ENCODE data around the gene TENM4.

The TENM4 gene

DNA sequence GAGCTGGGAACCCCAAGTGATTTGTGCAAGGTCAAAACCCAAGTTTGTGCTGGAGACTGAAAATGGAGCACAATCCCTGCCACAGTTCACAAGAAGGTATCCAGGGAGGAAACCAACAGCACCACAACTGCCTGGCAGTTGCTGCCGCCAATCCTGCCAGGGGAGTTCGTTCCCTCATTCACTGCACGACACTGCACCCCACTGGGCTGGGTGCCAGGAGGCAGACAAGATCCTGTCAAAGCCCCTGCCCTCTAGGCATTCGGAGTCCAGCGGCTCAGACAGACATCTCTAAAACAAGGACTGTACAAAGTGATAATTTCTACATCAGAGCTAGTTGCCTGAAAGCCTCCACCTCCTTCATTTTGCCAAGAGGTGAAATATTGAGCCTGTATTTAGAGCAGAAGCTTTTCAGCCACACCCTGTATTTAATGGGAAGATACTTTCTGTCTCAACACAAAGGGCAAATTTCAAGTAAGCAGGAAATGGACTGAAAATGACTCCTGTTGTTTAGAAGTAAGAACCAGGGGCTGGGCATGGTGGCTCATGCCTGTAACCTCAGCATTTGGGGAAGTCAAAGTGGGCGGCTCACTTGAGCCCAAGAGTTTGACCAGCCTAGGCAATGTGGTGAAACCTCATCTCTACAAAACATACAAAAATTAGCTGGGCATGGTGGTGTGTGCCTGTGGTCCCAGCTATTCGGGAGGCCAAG, 588.8 kb downstream of the TENM4 start:
- no peak for DNase-seq (ENCODE audit: low read depth)
- no peak overlapping the region for H3K4me3 ChIP-seq (ENCODE audit: low read depth, low read length)
- no peak for TF ChIP-seq CTCF (conservative IDR thresholded peaks at IDR 0.05; ENCODE audit: low read depth, low read length)

- no peak for TF ChIP-seq CTCF (conservative IDR thresholded peaks at IDR 0.05; ENCODE audit: low read depth, low read length)
Measured at GRCh38 chr11:78850078-78850477, 590.8 kb downstream of the TENM4 start.

DNA sequence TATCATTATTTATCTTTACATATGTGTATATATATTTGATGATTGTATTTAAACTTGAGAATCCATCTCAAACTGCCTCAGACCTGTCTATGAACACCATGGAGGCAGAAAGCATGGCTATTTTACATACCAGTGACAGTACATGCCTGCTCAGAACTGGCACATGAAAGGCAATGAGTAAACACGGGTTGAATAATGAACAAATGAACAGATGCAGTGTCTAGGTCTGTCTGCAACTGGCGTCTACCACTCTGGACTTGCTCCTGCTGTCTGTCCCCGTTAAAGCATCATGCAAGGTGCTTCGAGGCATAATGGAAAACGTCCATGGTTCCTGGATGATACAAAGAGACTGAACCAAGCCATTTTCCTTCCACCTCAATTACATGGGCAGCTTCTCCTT, 594.6 kb downstream of the TENM4 start:
- H3K4me3 ChIP-seq (ENCODE audit: low read depth, low read length) = no peak overlapping the region
- DNase-seq (ENCODE audit: low read depth) = no peak
- no peak for TF ChIP-seq CTCF (conservative IDR thresholded peaks at IDR 0.05; ENCODE audit: low read depth, low read length)

More at GRCh38 chr11:78850078-78850477, 590.8 kb downstream of the TENM4 start:
- no peak for DNase-seq (ENCODE audit: low read depth)
- H3K4me3 ChIP-seq (ENCODE audit: low read depth, low read length) = no peak overlapping the region

- no peak for TF ChIP-seq CTCF (conservative IDR thresholded peaks at IDR 0.05; ENCODE audit: low read depth, low read length)
- no peak overlapping the region for H3K4me3 ChIP-seq (ENCODE audit: low read depth, low read length)
- no peak for DNase-seq (ENCODE audit: low read depth)
Measured at GRCh38 chr11:78845496-78845895, 595.3 kb downstream of the TENM4 start.

GRCh38 chr11:78841456-78842060, 599.3 kb downstream of the TENM4 start:
- no peak overlapping the region for H3K4me3 ChIP-seq (ENCODE audit: low read depth, low read length)
- no peak for DNase-seq (ENCODE audit: low read depth)
- no peak for TF ChIP-seq CTCF (conservative IDR thresholded peaks at IDR 0.05; ENCODE audit: low read depth, low read length)

DNA sequence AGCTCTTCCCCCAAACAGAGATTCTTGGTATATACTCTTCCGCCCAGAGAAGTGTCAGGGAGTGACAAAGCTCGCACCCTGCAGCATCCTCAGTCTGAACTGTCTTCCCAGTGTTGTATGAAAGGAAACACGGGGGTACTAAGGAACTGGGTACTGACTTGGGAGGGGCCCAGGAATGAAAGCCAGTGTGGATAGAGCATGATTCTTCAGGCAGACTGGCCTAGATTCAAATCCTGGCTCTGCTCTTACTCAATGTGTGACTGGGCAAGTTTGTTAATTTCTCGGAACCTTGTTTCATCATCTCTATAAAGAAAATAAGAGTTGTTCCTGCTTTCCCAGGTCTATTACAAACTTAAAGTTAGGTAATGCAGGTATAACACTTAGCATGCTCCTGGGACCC, 600.2 kb downstream of the TENM4 start:
- H3K4me3 ChIP-seq (ENCODE audit: low read depth, low read length) = no peak overlapping the region
- TF ChIP-seq CTCF (conservative IDR thresholded peaks at IDR 0.05; ENCODE audit: low read depth, low read length) = no peak
- DNase-seq (ENCODE audit: low read depth) = peak; percentile 13

DNA sequence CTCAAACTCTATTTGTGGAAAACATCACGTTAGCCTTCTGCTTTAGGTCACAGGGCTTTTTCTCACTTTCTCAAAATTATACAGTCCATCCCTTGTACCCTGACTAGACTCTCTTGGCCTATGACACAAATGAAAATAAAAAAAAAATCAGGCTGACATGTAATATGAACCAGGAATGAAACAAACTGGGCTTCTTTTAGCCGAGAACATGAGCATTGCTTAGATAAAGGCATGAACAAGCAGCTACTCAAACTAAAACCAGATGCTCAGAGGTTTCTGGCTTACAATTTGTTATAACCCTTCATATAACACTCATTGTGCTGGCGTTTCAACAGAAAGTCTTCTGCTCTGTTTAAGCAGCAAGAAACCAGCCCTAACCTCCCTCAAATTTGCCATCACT, 600.6 kb downstream of the TENM4 start:
- DNase-seq (ENCODE audit: low read depth) = peak; percentile 39
- no peak overlapping the region for H3K4me3 ChIP-seq (ENCODE audit: low read depth, low read length)
- TF ChIP-seq CTCF (conservative IDR thresholded peaks at IDR 0.05; ENCODE audit: low read depth, low read length) = no peak

Measured in choroid plexus epithelial cell (primary cell).